Measurements from ENCODE around the gene CEACAM6. TPM values are rescaled to one million over a fixed set of nuclear protein-coding genes. Genes with fewer than 3 reads are reported as not detected.

The CEACAM6 gene
- total RNA-seq, 1 experiment from 2014 or later: 10.7 TPM

DNA sequence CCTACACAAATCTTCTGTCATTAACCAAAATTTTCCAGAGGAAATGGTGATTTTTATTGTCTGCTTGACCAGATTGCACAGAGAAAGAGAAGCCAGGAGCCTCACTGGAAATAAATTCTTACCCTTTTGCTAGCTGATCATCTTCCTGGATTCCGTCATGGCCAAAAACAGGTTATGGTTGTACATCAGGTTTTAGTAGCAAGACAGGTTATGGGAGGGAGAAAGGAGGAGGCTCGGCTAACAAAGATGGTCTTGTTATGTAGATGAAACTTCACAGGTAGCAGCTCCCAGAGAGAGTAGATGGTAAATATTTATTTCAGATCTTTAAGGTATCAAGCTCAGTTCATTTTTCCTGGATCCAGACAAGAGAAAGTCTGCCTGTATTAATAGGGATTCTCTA, 21.4 kb downstream of the CEACAM6 start:
- BruUV-seq (replicated peaks): no TSS peak
- Mint-ChIP-seq H3K4me3 (ENCODE audit: unreplicated experiment) (no peak overlapping the region), H3K27ac (ENCODE audit: unreplicated experiment) (no peak overlapping the region), H3K27me3 (ENCODE audit: insufficient read depth, unreplicated experiment) (no peaks in the 10 kb centered on the region), H3K4me1 (ENCODE audit: low read depth, unreplicated experiment) (peaks cover 55% of the 10 kb centered on the region), H3K36me3 (ENCODE audit: insufficient read depth, unreplicated experiment) (no peaks in the 10 kb centered on the region), H3K9me3 (ENCODE audit: unreplicated experiment) (no peaks in the 10 kb centered on the region)
- TF ChIP-seq, protein P1, sequence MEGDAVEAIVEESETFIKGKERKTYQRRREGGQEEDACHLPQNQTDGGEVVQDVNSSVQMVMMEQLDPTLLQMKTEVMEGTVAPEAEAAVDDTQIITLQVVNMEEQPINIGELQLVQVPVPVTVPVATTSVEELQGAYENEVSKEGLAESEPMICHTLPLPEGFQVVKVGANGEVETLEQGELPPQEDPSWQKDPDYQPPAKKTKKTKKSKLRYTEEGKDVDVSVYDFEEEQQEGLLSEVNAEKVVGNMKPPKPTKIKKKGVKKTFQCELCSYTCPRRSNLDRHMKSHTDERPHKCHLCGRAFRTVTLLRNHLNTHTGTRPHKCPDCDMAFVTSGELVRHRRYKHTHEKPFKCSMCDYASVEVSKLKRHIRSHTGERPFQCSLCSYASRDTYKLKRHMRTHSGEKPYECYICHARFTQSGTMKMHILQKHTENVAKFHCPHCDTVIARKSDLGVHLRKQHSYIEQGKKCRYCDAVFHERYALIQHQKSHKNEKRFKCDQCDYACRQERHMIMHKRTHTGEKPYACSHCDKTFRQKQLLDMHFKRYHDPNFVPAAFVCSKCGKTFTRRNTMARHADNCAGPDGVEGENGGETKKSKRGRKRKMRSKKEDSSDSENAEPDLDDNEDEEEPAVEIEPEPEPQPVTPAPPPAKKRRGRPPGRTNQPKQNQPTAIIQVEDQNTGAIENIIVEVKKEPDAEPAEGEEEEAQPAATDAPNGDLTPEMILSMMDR (IDR thresholded peaks at IDR 0.05; ENCODE audit: insufficient read depth in 1 of 2, low read depth in 1 of 2, low read length in 1 of 2, severe bottlenecking in 1 of 2, unreplicated experiment in 1 of 2): no peak
- intact Hi-C loops (cut with micrococcal nuclease; ENCODE audit: unreplicated experiment): no loop called here
- Histone ChIP-seq H3K9me3 (no peaks in the 10 kb centered on the region; the same call in 1 of the 2 replicates), H3K4me1 (peaks cover 79% of the 10 kb centered on the region), H3K36me3 (ENCODE audit: control insufficient read depth, insufficient read depth, low read length) (no peaks in the 10 kb centered on the region), H3K27me3 (replicated peaks; ENCODE audit: control insufficient read depth, insufficient read depth, low read length) (no peaks in the 10 kb centered on the region), H3K4me3 (ENCODE audit: low read depth, low read length) (no peak overlapping the region)
- ChIA-PET POLR2A (no interaction called here), CTCF (interaction anchor here (2.4 kb wide), 1 partner anchor 23 kb away, joined by 9 read pairs; no protein-coding TSS in a partner anchor)
- DNase-seq: no peak

DNA sequence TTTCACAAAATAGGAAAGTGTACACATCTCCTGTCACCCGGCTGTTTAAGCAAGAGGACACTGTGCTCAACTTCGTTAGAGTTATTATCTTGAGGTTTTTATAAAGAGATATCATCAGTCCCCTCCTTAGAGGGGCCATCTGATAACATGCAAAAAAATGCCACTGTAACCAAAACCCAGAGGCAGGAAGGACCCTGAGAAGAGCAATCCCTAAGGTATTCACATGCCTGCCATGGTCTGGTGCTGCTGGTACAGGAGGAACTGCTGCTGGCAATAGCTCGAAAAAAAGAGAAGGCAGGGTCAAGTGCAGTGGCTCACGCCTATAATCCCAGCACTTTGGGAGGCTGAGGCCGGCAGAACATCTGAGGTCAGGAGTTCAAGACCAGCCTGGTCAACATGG, 28.3 kb downstream of the CEACAM6 start:
- H3K36me3 Mint-ChIP-seq (ENCODE audit: insufficient read depth, unreplicated experiment): no peaks in the 10 kb centered on the region
- no TSS peak for BruUV-seq (replicated peaks)
- H3K4me3 Mint-ChIP-seq (ENCODE audit: unreplicated experiment): no peak overlapping the region
- no peak for DNase-seq
- ChIA-PET CTCF (interaction anchor here (6.3 kb wide), 1 partner anchor 31 kb away, joined by 59 read pairs; no protein-coding TSS in a partner anchor), POLR2A (no interaction called here)
- no peaks in the 10 kb centered on the region for H3K27me3 Mint-ChIP-seq (ENCODE audit: insufficient read depth, unreplicated experiment)
- TF ChIP-seq, protein P1 (IDR thresholded peaks at IDR 0.05; ENCODE audit: insufficient read depth in 1 of 2, low read depth in 1 of 2, low read length in 1 of 2, severe bottlenecking in 1 of 2, unreplicated experiment in 1 of 2): no peak
- no peaks in the 10 kb centered on the region for H3K9me3 Mint-ChIP-seq (ENCODE audit: unreplicated experiment)
- H3K4me1 ChIP-seq: peaks cover 29% of the 10 kb centered on the region
- H3K27ac Mint-ChIP-seq (ENCODE audit: unreplicated experiment): no peak overlapping the region
- H3K4me1 Mint-ChIP-seq (ENCODE audit: low read depth, unreplicated experiment): peaks cover 34% of the 10 kb centered on the region
- intact Hi-C loops (cut with micrococcal nuclease; ENCODE audit: unreplicated experiment): no loop called here
- H3K27me3 ChIP-seq (replicated peaks; ENCODE audit: control insufficient read depth, insufficient read depth, low read length): no peaks in the 10 kb centered on the region
- no peaks in the 10 kb centered on the region for H3K36me3 ChIP-seq (ENCODE audit: control insufficient read depth, insufficient read depth, low read length)
- H3K4me3 ChIP-seq (ENCODE audit: low read depth, low read length): no peak overlapping the region
- no peaks in the 10 kb centered on the region; the same call in 1 of the 2 replicates for H3K9me3 ChIP-seq

DNA sequence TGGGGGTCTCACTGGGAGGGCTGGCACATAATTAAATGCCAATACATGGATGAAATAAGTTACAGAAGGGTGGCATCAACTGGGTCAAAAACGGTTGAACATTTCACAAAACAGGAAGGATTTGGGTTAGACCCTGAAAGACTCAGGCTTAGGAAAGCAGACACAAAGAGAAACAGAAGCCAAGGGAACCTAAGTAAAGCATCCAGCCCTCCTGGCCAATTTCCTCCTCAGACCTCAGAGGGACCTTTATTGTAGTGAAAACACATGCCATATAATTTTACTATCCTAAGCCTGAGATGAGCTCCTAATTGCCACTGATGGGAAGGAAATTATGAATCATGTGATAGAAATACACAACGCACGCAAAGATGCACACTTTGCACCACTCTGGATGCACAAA, 29.0 kb downstream of the CEACAM6 start:
- no peaks in the 10 kb centered on the region for H3K36me3 Mint-ChIP-seq (ENCODE audit: insufficient read depth, unreplicated experiment)
- H3K36me3 ChIP-seq (ENCODE audit: control insufficient read depth, insufficient read depth, low read length): no peaks in the 10 kb centered on the region
- TF ChIP-seq, protein P1 (IDR thresholded peaks at IDR 0.05; ENCODE audit: insufficient read depth in 1 of 2, low read depth in 1 of 2, low read length in 1 of 2, severe bottlenecking in 1 of 2, unreplicated experiment in 1 of 2): no peak
- H3K9me3 Mint-ChIP-seq (ENCODE audit: unreplicated experiment): no peaks in the 10 kb centered on the region
- ChIA-PET POLR2A (no interaction called here), CTCF (interaction anchor here (1.3 to 6.3 kb wide), 4 partner anchors 9 to 78 kb away, joined by 7 to 59 read pairs (median 10); partner anchors contain the start of gene CEACAM3)
- no peaks in the 10 kb centered on the region for H3K9me3 ChIP-seq
- H3K27ac Mint-ChIP-seq (ENCODE audit: unreplicated experiment): peak overlapping the region; percentile 14
- H3K4me1 Mint-ChIP-seq (ENCODE audit: low read depth, unreplicated experiment): peaks cover 31% of the 10 kb centered on the region
- no peak overlapping the region for H3K4me3 Mint-ChIP-seq (ENCODE audit: unreplicated experiment)
- no peak for DNase-seq
- no peaks in the 10 kb centered on the region for H3K27me3 ChIP-seq (replicated peaks; ENCODE audit: control insufficient read depth, insufficient read depth, low read length)
- no peaks in the 10 kb centered on the region for H3K27me3 Mint-ChIP-seq (ENCODE audit: insufficient read depth, unreplicated experiment)
- no peak overlapping the region for H3K4me3 ChIP-seq (ENCODE audit: low read depth, low read length)
- H3K4me1 ChIP-seq: peaks cover 22% of the 10 kb centered on the region
- no TSS peak for BruUV-seq (replicated peaks)
- intact Hi-C loops (cut with micrococcal nuclease; ENCODE audit: unreplicated experiment): no loop called here

Measured in Caco-2 (cell line).